GM21619 (cell line): ENCODE results near the gene SCN4B.
A peak's percentile ranks its signal among the peaks of the same experiment; 100 is the strongest.

ENCODE experiments used
- ATAC-seq: cut with Tn5 transposase; IDR thresholded peaks from one replicate; pipeline ENCODE4 v1.9.1; 2021; ENCODE audit not compliant: unreplicated experiment

SCN4B gene

DNA sequence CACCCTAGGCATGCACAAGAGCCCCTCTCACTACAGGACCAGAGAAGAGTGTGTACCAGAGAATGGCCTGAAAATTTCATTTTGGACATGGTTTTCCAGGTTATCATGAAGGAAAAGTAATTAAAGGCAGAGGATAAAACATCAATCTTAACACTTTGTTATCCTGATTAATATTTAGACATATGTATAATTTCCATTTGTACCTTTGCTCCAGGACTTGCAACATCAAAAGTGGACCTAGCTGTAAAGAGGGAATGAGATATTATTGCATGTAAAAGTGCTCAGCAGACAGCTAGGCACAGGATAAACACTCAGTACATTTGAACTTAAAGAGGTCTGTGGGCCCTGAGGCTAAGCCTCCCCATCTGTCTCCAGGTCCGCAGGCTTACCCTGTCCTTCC is 2.0 kb upstream of the SCN4B start:
- ATAC-seq, result no peak

DNA sequence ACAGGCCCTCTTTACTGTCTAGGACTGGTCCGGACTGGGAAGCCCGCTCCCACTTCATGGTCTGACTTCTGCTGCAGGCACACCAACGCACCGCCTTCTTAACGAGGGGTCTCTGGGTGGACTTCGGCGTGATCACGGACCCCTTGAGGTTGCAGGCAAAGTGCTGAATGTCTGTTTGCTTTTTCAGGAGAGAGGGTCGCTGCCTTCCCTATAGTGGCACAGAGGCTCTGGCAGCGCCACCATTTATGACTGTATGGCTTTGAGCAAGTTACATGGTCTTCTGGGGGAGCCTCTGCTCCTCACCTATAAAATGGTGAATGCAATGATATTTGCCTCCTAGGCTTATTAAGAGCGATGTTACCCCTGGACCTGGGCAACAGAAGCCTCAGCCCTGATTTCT is 1.4 kb upstream of the SCN4B start:
- ATAC-seq, result no peak

- no peak for ATAC-seq
These were observed 893 bp upstream of the SCN4B start for GRCh38 chr11:118153516-118153915.

GRCh38 chr11:118152020-118152551 is 537 bp downstream of the SCN4B start:
- ATAC-seq, result no peak

GRCh38 chr11:118151431-118151830 is 1.2 kb downstream of the SCN4B start:
- no peak for ATAC-seq

DNA sequence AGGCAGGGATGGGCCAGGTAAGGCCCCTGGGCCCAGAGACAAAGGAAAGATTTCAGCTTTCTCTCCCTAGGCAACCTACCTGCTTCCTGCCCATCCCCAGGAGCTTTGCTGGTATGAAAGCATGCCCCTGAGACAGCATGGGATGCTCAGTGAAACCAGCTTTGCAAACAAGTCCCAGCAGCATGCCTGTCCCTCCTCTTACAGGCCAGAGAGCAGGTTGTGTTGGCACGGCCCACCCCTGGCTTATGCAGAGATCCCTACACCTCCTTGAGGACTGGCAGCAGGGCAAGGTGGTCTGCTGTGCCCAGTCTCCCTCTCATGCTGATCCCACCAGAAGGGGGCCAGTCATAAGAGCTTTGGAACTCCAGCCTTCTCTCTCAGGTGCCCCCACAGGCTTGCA is 3.1 kb downstream of the SCN4B start:
- ATAC-seq, result no peak

DNA sequence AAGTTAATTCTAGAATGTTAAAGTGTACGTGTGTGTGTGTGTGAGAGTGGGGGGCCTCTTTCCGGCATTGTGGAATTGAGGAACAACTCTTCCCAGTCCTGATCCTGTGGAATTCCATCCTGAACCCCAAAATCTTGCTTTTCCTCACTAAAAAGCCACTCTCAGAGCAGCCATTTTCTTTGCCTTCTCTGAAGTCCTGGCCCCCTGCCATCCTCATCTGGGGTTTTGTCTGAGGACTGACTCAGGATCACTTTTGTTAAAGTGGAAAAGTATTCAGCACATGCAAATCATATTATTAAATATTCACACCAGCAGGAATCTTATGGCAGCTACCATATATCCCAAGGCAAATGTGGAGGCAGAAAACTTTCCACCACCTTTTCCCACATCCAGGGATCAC is 3.8 kb downstream of the SCN4B start:
- no peak for ATAC-seq

GRCh38 chr11:118148240-118148639 is 4.4 kb downstream of the SCN4B start:
- no peak for ATAC-seq

DNA sequence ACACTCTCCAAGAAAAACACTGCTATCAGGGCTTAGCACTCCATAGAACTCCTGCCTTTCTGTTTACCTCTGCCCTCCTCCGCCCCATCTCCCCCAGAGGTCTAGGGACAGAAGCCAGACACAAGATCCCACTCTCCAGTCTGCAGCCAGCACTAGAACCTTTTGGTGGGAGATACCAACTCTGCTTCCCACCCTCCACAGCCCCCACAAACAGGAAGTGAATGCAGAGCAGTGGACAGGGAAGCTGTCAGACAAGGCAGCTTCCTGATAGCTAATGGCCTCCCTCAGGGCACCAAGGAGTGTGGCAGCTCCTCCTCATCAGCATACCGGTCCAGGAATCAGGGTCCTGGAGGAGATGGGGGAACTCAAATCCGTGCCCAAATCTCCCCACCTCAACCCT is 5.1 kb downstream of the SCN4B start:
- no peak for ATAC-seq

DNA sequence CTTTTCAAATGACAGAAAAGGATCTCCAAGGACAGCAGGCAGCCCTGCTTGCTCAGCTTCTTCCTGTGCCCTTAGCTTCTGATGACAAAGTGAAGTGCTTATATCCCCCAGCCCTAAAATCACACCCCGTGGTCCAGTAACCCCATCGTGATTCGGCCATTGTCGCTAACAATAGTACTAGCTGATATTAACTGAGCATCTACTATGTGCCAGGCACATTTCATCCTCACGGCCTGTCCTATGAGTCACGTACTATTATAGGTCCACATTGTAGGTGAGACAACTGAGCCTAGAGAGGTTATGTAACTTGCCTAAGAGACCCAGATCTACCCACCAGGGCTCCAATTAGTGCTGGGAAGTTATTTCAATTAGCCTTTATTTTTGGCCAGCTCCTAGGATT is 6.1 kb downstream of the SCN4B start:
- no peak for ATAC-seq

- ATAC-seq, result peak; percentile 70
These were observed 7.1 kb downstream of the SCN4B start for GRCh38 chr11:118145285-118146227.

DNA sequence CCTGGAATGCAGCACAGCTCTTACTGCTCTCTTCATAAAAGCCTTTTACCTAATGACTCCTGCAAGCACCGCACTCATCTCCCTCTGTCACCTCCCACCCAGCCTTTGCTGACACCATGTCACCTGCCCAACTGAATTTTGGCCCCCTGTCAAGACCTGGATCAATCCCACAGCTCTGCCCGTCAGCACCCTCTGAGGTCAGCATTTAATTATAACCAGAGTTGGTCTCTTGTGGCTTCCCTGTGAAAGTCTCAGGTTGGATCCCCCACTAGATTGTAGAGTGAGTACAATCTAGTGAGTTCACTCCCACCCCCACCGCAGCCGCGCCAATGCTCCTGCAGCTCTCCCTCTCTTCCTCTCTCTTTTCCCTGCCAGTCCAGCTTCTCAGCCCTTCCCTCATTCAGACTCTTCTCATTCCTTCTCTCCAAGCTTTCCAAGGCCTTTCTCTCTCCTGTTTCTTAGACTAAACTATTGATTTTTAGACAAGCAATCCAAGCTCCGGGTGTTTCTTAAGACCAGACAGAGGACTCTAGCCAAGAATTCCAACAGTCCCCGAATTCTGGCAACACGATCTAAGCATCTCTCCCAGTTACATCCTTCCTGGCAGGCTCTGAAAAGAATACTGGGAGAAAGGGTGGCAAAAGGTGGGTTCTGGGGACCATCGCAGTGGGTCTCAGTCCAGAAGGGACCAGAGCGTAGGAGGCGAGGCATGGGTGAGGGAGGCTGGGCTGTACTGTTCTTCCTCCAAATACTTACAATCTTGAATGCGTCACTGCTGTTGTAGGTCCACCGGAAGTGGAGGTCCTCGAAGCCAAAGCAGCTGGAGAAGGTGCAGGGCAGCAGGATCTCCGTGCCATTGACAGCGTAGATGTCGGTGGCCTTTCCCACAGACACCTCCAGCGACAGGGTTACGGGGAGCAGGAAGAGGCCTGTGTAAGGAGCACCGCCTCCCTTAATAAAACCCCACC is 8.0 kb downstream of the SCN4B start:
- no peak for ATAC-seq

DNA sequence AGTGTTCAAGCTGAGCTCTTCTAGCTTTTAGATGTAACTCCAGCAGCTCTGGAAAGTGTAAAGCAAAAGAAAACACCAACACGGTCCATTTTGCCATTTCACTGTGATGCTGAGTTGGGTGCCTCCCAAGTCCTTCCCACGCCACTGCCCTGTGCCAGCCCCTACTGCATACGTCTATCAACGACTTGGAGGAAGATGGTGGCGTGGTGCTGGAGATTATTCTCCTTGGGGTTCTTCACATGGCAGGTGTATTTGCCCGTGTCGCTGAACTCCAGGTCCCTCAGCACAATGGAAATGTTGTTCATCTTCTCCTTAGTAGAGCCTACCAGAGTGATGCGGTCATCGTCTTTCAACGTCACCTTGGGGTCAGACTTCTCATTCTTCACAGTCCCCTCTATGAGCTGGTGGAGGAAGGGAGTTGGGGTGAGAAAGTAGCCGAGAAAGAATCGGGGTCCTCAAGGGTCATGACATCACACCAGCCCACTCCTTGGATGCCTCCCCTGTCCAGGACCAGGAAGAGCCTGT is 8.9 kb downstream of the SCN4B start:
- no peak for ATAC-seq

DNA sequence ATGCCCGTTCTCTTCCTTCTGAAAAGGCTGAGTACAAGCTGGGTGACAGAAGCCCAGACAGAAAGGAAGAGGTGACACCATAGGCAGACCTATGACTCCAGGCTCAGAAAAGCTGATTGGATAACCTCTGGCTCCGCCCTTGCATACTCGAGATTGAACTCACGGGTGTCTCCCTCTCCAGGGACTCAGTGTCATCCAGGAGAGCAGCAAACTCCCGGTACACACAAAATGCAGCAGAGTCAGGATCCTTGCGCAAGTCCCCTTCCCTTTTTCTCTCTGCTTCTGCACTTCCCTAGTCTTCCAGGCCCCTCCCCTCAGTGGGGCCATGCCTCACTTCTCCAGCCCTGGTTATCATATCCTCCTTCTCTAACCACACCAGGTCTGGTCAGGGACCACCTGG is 9.8 kb downstream of the SCN4B start:
- ATAC-seq, result no peak

DNA sequence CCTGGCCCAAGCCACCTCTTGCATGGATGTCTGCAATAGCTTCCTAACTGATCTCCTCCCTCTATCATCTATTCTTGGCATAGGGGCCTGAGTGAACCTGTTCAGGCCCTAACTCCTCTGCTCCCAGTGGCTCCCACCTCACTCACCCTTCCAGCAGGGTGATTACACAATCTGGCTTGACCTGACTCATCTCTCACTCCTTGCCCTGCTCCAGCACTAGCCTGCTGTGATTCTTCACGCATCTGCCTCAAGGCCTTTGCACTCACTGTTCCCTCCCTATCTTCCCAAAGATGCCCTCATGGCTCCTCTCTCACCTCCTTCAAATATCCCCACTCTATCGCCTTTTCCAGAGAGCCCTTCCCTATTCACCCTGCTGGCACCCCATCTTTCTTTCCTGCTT is 10.5 kb downstream of the SCN4B start:
- ATAC-seq, result no peak

GRCh38 chr11:118139578-118139977 is 13.0 kb downstream of the SCN4B start:
- no peak for ATAC-seq

GRCh38 chr11:118138839-118139420 is 13.7 kb downstream of the SCN4B start:
- ATAC-seq, result no peak

GRCh38 chr11:118136801-118137200 is 15.8 kb downstream of the SCN4B start:
- no peak for ATAC-seq

- ATAC-seq, result no peak
These were observed 16.3 kb downstream of the SCN4B start for GRCh38 chr11:118136341-118136740.

- ATAC-seq, result no peak
These were observed 16.8 kb downstream of the SCN4B start for GRCh38 chr11:118135796-118136165.
